GM12892 (cell line): ENCODE data around the gene PLPP4.

Experiments used
- POLR2A ChIP-seq: IDR thresholded peaks from 2 replicates; pipeline ENCODE4 v1.6.1; 2011; ENCODE audit warnings: low read depth, low read length, control low read depth
- TAF1 ChIP-seq: IDR thresholded peaks from 2 replicates; pipeline ENCODE4 v1.6.1; 2011; ENCODE audit warnings: low read depth, mild to moderate bottlenecking, control low read depth, low read length, borderline replicate concordance

GRCh38 chr10:120420421-120420820, 36.6 kb upstream of the PLPP4 start:
- TF ChIP-seq POLR2A (no peak), TAF1 (no peak)
